SK-N-SH treated with all-trans-retinoic acid at 6 μM for 48 hours (cell line): ENCODE measurements around the gene CLCN4.

Experiments used
- ATAC-seq: fragments of 200-7000 bp; cut with Tn5 transposase; 3 replicates; pipeline ENCODE4 v1.9.1; 2020; ENCODE audit warnings: mild to moderate bottlenecking, moderate library complexity
- ARNTL ChIP-seq: fragments of 450-650 bp; formaldehyde crosslinking; IDR thresholded peaks from 2 replicates; pipeline ENCODE4 v1.5.0; 2020; ENCODE audit warnings: low read depth, mild to moderate bottlenecking, moderate library complexity, borderline replicate concordance
- BACH2 ChIP-seq: fragments of 250-450 bp; sonication (Bioruptor Pico); IDR thresholded peaks from 2 replicates; pipeline ENCODE4 v1.9.0; 2021; ENCODE audit warnings: mild to moderate bottlenecking, borderline replicate concordance
- CSRNP3 ChIP-seq: fragments of 250-450 bp; sonication (Bioruptor Pico); IDR thresholded peaks from 2 replicates; pipeline ENCODE4 v1.5.1; 2021; ENCODE audit warnings: mild to moderate bottlenecking, moderate library complexity
- ESRRG ChIP-seq: fragments of 250-450 bp; sonication (Bioruptor Pico); IDR thresholded peaks from 2 replicates; pipeline ENCODE4 v1.6.1; 2021; ENCODE audit warnings: mild to moderate bottlenecking
- GLIS3 ChIP-seq: fragments of 250-450 bp; sonication (Bioruptor Pico); IDR thresholded peaks from 2 replicates; pipeline ENCODE4 v1.5.0; 2020; ENCODE audit warnings: mild to moderate bottlenecking, moderate library complexity
- ISL1 ChIP-seq: fragments of 250-450 bp; sonication (Bioruptor Pico); IDR thresholded peaks from 2 replicates; pipeline ENCODE4 v2.1.2; 2022; ENCODE audit warnings: mild to moderate bottlenecking, moderate library complexity
- OSR1 ChIP-seq: fragments of 250-450 bp; sonication (Bioruptor Pico); IDR thresholded peaks from 2 replicates; pipeline ENCODE4 v1.8.0; 2022; ENCODE audit warnings: moderate library complexity, mild to moderate bottlenecking, inconsistent platforms
- PATZ1 ChIP-seq: fragments of 250-450 bp; sonication (Bioruptor Pico); IDR thresholded peaks from 2 replicates; pipeline ENCODE4 v1.8.0; 2020; ENCODE audit warnings: mild to moderate bottlenecking, moderate library complexity, borderline replicate concordance
- PPARA ChIP-seq: fragments of 250-450 bp; sonication (Bioruptor Pico); IDR thresholded peaks from 2 replicates; pipeline ENCODE4 v1.5.0; 2020; ENCODE audit warnings: mild to moderate bottlenecking, borderline replicate concordance
- RARB ChIP-seq: fragments of 250-450 bp; sonication (Bioruptor Pico); IDR thresholded peaks from 2 replicates; pipeline ENCODE4 v1.8.0; 2021; ENCODE audit warnings: mild to moderate bottlenecking, moderate library complexity
- SNAI2 ChIP-seq: fragments of 250-450 bp; sonication (Bioruptor Pico); IDR thresholded peaks from 2 replicates; pipeline ENCODE4 v1.5.0; 2020; ENCODE audit warnings: mild to moderate bottlenecking, moderate library complexity
- TCF4 ChIP-seq: fragments of 250-450 bp; sonication (Bioruptor Pico); IDR thresholded peaks from 2 replicates; pipeline ENCODE4 v1.8.0; 2021; ENCODE audit warnings: mild to moderate bottlenecking, moderate library complexity, borderline replicate concordance
- TOX ChIP-seq: fragments of 250-450 bp; sonication (Bioruptor Pico); IDR thresholded peaks from 2 replicates; pipeline ENCODE4 v1.8.0; 2021; ENCODE audit warnings: mild to moderate bottlenecking, moderate library complexity, borderline replicate concordance
- TSHZ2 ChIP-seq: fragments of 250-450 bp; sonication (Bioruptor Pico); IDR thresholded peaks from 2 replicates; pipeline ENCODE4 v1.5.0; 2020; ENCODE audit warnings: mild to moderate bottlenecking, moderate library complexity
- ZC3H10 ChIP-seq: fragments of 250-450 bp; sonication (Bioruptor Pico); IDR thresholded peaks from 2 replicates; pipeline ENCODE4 v1.5.1; 2021; ENCODE audit warnings: mild to moderate bottlenecking, moderate library complexity
- ZFP3 ChIP-seq: fragments of 250-450 bp; sonication (Bioruptor Pico); IDR thresholded peaks from 2 replicates; pipeline ENCODE4 v1.5.0; 2020; ENCODE audit warnings: mild to moderate bottlenecking, moderate library complexity
- ZFP30 ChIP-seq: fragments of 450-650 bp; formaldehyde crosslinking; IDR thresholded peaks from 2 replicates; pipeline ENCODE4 v1.5.0; 2022; ENCODE audit warnings: mild to moderate bottlenecking, moderate library complexity
- ZNF565 ChIP-seq: fragments of 450-650 bp; formaldehyde crosslinking; conservative IDR thresholded peaks from 2 replicates; pipeline ENCODE4 v1.5.0; 2020; ENCODE audit warnings: low read depth, mild to moderate bottlenecking, moderate library complexity
- ZNF70 ChIP-seq: fragments of 450-650 bp; formaldehyde crosslinking; IDR thresholded peaks from 2 replicates; pipeline ENCODE4 v1.5.0; 2020; ENCODE audit warnings: mild to moderate bottlenecking, moderate library complexity

CLCN4 gene

GRCh38 chrX:10216208-10216607 lies 59.4 kb downstream of the CLCN4 start:
- no peak for ATAC-seq

GRCh38 chrX:10217198-10217597 lies 60.4 kb downstream of the CLCN4 start:
- TF ChIP-seq ZC3H10 (CRISPR knock-in tag) (no peak), TCF4 (no peak), CSRNP3 (no peak), ARNTL (CRISPR knock-in tag) (no peak), RARB (no peak), ZFP30 (CRISPR knock-in tag) (no peak), BACH2 (CRISPR knock-in tag) (no peak), TSHZ2 (CRISPR knock-in tag) (no peak), ESRRG (CRISPR knock-in tag) (no peak), OSR1 (no peak), PPARA (CRISPR knock-in tag) (no peak), SNAI2 (CRISPR knock-in tag) (no peak)
- ATAC-seq, result no peak

More at GRCh38 chrX:10216208-10216607, 59.4 kb downstream of the CLCN4 start:
- TF ChIP-seq ZFP3 (CRISPR knock-in tag), result no peak
- no peak for TF ChIP-seq CSRNP3
- no peak for TF ChIP-seq ZNF565 (CRISPR knock-in tag)
- TF ChIP-seq ARNTL (CRISPR knock-in tag), result no peak
- TF ChIP-seq GLIS3 (CRISPR knock-in tag), result no peak
- no peak for TF ChIP-seq SNAI2 (CRISPR knock-in tag)
- no peak for TF ChIP-seq ESRRG (CRISPR knock-in tag)
- TF ChIP-seq TOX (CRISPR knock-in tag), result no peak
- no peak for TF ChIP-seq ZNF70 (CRISPR knock-in tag)
- TF ChIP-seq ISL1 (CRISPR knock-in tag), result no peak
- no peak for TF ChIP-seq PATZ1 (CRISPR knock-in tag)

- no peak for ATAC-seq
Measured at GRCh38 chrX:10221651-10222050, 64.9 kb downstream of the CLCN4 start.

More at GRCh38 chrX:10221651-10222050, 64.9 kb downstream of the CLCN4 start:
- TF ChIP-seq PATZ1 (CRISPR knock-in tag), result no peak
